HG03378 (cell line): ENCODE data around the gene CCDC120.
A peak's percentile ranks its signal among the peaks of the same experiment; 100 is the strongest.

Experiments used
- ATAC-seq: cut with Tn5 transposase; IDR thresholded peaks from one replicate; pipeline ENCODE4 v1.9.1; 2021; ENCODE audit warnings: mild to moderate bottlenecking, moderate library complexity; ENCODE audit not compliant: unreplicated experiment

CCDC120 gene, protein sequence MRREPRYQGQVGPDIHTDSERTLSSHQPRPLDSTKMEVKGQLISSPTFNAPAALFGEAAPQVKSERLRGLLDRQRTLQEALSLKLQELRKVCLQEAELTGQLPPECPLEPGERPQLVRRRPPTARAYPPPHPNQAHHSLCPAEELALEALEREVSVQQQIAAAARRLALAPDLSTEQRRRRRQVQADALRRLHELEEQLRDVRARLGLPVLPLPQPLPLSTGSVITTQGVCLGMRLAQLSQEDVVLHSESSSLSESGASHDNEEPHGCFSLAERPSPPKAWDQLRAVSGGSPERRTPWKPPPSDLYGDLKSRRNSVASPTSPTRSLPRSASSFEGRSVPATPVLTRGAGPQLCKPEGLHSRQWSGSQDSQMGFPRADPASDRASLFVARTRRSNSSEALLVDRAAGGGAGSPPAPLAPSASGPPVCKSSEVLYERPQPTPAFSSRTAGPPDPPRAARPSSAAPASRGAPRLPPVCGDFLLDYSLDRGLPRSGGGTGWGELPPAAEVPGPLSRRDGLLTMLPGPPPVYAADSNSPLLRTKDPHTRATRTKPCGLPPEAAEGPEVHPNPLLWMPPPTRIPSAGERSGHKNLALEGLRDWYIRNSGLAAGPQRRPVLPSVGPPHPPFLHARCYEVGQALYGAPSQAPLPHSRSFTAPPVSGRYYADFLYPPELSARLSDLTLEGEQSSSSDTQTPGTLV

DNA sequence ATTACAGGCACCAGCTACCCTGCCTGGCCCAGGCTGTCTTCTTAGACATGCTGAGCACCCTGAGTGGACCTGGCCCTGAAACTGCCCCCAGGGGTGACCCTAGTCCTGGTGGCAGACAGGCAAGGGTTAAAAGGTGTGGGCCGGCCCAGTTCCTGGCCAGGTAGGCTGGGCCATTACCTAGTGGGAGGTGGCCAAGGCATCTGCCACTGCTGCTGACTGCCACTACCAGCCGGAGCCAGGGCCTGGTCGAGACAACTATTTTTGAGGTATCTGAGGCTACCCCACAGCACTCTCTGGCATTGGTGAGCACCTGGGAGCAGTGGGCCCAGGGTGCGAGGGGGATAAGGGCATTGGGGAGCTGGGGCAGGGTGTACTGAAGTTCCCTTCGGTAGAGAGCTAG is at the start of gene CCDC120:
CCDC120 (plus strand) TSS at position 206 of the 400 bp plus-strand sequence. CDS start 3,043 bp downstream, outside the sequence.
- no peak for ATAC-seq

- ATAC-seq: no peak
Measured at GRCh38 chrX:49019050-49019449, 39.7 kb upstream of the CCDC120 start.

GRCh38 chrX:49019599-49020249 is 39.1 kb upstream of the CCDC120 start:
- no peak for ATAC-seq

DNA sequence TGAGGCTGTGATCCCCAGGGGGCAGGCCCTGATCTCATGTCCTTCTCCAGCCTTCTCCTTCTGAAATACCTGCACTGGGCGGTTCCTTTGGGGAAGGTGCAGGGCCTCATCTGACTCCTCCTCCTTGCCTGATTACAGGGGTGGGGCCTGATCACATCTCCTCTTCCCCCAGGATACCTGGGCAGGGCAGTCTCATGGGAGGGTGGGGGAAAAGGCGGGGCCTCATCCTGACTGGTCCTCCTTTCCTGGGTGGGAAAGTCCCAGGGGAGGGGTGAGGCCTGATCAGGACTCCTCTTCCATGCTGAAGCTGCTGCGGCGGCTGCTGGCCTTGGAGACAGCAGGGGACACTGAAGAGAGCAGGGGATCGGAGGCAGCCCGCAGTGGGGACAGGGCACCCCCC is 28.9 kb upstream of the CCDC120 start:
- no peak for ATAC-seq

DNA sequence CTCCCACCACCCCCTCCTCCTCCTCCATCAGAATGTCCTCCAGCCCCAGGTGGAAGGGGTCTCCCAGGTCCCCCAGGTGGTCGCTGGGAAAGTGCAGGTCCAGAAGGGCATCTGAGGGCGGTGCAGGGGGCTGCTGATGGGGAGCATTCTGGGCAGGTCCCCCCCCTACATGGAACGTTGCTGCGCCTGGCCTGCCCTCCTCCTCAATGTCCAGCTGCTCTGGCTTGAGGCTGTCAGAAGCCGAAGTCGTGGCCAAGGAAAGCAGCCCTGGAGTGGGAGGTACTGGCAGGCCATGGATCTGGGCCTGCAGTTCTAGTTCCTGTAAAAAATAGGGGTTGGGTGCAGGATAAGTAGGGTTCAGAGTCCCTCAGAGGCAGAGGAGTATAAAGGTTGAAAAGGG is 28.5 kb upstream of the CCDC120 start:
- no peak for ATAC-seq

DNA sequence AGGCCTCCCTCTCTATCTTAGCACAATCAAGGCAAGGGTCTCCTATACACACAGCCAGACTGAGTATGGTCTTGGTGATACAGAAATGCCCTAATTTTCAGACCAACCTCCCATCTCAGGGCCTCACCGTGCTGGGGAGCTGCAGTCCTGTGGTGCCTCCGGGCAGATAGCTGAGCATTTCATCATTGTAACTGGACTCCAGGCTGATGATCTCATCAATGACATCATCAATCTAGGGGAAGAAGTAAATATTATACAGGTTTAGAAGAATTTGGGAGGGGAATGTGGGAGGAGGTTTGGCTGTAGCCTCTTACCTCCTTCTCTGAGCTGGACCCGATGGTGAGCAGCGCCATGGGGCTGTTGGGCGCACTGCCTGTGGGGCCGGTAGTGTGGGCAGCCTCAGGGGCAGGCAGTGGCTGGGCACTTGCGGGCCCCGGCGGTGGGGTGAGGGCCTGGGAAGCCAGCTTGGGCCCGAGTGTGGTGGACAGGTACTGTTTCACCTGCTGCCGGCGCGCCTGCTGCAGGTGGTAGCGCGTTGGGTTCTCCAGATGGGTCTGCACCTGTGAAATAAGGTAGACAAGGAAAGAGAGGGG is 20.8 kb upstream of the CCDC120 start:
- no peak for ATAC-seq

GRCh38 chrX:49039598-49040375 is 19.0 kb upstream of the CCDC120 start:
- ATAC-seq: no peak

DNA sequence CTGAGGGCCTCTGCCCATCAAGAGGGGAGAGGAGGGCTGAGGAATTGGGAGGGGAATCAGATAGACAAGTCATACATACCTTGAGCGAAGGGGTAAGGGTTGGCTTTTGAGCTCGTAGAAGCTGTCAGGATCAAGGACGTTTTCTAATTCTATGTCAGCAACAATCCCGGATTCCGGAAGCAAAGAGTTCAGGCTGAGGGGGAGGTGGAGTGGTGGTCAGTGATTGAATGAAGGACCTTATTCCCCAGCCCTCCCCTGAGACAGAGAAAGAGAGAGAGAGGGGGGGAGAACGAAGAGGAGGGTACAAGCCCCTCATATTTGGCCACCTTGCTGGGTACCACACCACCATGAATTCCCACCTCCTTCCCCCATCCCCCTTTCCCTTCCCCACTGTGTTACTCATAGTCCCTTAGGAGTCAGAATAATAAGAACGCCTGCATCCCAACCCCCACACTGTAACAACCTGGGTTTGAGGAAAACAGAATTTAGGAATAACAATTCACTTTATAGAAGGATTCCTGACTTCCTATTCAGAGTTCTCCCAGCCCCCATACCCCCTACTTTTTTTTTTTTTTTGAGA is 18.3 kb upstream of the CCDC120 start:
- ATAC-seq: no peak

- no peak for ATAC-seq
Measured at GRCh38 chrX:49041744-49042580, 16.8 kb upstream of the CCDC120 start.

DNA sequence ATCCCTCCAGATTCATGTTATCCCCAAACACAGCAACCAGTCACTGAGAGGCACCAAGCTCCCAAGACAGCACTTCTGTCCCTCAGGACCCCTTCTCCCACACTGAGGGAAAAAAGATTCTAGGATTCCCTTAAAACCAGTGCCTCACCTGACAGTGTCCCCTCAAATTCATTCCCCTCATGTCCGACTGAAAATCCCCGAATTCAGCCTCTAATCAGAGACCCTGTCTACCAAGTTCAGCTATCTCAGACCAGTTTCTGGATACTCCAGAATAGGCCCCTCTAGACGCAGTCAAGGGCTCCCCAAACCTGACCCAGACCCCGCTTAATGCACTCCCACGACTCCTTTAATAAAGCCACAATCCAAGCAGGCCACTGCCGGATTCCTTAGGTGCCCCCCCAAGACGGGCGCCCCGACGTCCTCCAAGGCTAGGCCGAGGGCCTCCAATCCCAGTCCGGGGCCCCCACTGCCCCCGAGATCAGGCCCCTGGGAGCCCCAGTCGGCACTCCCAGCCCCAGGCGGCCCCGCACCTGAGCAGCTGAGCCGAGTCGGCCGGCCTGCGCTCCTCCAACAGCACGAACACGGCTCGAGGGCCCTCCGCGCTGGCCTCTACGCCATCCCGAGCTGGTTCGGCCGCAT is 16.1 kb upstream of the CCDC120 start:
- no peak for ATAC-seq

- ATAC-seq: peak; percentile 88
Measured at GRCh38 chrX:49043220-49043986, 15.4 kb upstream of the CCDC120 start, which contains the start of gene TFE3. Gene TFE3 (minus strand): TSS chrX:49043357. CDS start chrX:49043226, 131 bp downstream.

- ATAC-seq: no peak
Measured at GRCh38 chrX:49043987-49044281, 14.9 kb upstream of the CCDC120 start.

GRCh38 chrX:49053223-49054072 is 5.4 kb upstream of the CCDC120 start:
- ATAC-seq: no peak

DNA sequence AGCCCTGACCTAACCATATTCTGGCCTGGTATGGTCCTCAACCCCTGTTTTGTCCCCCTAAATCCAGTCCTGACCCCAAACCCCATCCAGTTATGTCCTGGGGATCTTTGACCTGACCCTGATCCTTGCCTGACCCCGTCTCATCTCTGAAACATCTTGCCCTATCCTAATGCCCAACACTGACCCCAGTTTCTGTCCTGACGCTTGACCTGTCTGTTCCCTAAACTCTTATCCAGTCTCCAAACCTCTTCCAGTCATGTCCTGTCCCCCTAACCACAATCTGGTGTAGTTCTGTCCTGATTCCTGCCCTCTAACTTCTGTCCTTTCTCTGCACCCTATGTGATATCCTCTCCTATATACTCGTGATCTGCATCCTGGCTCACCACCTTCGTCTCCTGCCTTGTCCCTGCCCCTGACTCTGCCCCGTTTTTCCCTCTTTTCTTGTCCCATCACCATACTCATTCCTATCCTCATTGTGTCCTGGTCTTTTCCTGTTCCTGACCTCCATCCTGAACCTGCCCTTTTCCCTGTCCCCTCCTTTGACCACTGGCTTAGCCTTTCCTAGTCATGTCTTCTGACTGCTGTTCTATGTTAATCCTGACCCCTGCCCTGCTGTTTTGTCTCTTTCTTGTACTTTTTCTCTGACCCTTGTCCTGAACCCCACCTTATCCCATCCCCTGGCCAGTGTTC is 4.6 kb upstream of the CCDC120 start:
- ATAC-seq: no peak

DNA sequence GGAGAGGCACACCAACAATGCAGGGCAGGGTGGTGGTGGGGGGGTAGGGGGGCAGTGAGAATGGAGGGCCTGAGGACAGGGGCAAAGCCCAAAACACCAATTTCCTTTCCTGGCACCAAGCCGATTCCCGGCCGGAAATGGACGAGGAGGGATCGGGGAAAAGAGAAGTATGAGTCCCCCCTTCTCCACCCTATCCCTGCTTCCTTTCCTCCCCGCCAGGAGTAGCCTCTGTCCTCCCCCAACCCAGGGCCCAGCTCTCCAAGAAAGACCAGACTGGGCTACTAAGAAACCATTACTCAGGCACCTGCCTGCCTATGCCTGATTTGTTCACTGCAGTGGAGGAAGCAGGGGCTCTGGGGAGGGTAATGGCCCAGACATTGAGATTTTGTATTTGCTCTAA is 402 bp downstream of the CCDC120 start:
- ATAC-seq: no peak

DNA sequence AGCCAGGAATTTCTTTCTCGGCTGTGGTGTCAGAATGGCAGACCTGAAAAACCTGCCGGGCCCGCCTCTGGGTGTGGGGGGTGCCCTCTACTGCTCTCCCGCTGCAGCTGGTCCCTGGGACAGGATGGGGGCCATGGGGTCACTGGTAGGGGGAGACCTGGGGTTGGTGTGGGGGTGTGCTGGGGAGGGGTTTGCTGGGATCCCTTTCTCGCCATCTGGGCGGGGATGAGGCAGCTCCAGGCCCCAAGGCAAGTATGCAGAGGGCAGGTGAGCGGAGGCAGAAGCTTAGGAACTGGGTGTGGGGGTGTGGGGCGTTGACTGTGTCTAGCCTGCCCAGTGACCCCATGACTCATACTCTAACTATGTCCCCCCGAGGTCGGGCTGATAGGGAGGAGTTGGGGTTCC is 884 bp downstream of the CCDC120 start:
- ATAC-seq: no peak

- ATAC-seq: no peak
Measured at GRCh38 chrX:49060914-49061313, 2.1 kb downstream of the CCDC120 start.
